Left colon (tissue), 2 donors: Measurements from ENCODE around the gene FSTL4. TPM values are rescaled to one million over a fixed set of nuclear protein-coding genes. Genes with fewer than 3 reads are reported as not detected.

Experiments
- ATAC-seq: fragments of 200-7000 bp; cut with Tn5 transposase; one replicate; pipeline ENCODE4 v1.9.1; 2020; ENCODE audit warnings: mild to moderate bottlenecking, moderate library complexity
- DNase-seq, 2 donors: peaks; one replicate each; pipeline ENCODE4 v3.0.0-alpha.2; 2020
- intact Hi-C, 2 donors: fragments of 100-400 bp; cut with DNase I in 1 of 2; cut with micrococcal nuclease in 1 of 2; formaldehyde crosslinking; loops; one replicate each; pipeline versions ENCODE4 v1.11.2 to v1.14.0; 2022; cut with DNase I, micrococcal nuclease
- total RNA-seq, 2 donors: library from RNA; stranded (reverse); fragmentation: NEBNext Ultra II Directional; extraction: Animal tissue kit (Norgen Biotek cat#: 25700); gene quantifications; one replicate each; pipeline ENCODE4 v1.2.1, GENCODE V29; 2021
- donor health status: DM: no; HTN: no; CAD: no.
- donor health status: DM: yes; HTN: yes; CAD: no.

FSTL4 gene
- total RNA-seq, 2 donors from 2014 or later = 0.34 to 0.39 TPM

DNA sequence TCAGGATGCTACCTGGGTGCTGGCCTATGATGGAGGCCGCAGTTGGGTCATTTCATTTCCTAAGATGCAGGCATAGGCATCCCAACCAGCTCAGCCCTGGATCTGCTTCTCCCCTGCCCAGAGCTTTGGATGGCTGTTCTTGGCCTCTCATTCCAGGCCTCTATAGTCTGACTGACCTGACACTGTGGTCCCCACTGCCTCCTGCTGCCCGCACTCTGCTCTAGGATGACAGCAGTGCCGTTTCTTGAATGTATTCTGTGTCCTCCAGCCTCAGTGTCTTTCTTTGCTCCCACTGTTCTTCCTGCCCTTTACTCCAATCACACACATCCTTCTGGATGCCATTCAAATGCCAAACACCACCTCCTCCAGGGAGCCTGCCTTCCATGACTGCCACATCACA is 324.8 kb downstream of the FSTL4 start:
- DNase-seq (peak in 1 of 2 donors; percentile 60), ATAC-seq (peak; percentile 62)
- intact Hi-C loops = loop anchor here in 1 of 2 donors (5.0 kb wide), 1 partner anchor 175 kb away; no protein-coding TSS in a partner anchor

DNA sequence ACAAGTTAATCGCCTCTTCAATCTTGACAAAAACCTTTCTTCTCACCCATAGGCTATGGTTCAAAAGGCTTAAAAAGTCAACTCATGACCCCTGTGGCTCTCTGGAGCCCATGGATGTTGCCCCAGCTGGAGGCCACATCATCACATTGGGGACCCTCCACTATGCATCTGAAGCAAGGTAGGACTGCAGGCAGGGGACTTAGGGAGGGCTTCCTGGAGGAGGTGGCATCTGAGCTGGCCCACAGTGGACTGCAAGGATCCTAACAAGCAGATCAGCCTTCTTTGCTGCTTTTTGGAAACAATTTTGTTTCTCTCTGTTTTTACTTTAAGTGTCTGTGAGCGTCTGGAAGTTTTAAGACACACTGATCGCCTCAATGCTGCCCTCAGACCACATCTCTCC is 325.9 kb downstream of the FSTL4 start:
- no peak for ATAC-seq
- intact Hi-C loops = loop anchor here in 1 of 2 donors (5.0 kb wide), 1 partner anchor 174 kb away; no protein-coding TSS in a partner anchor
- DNase-seq = no peak

DNA sequence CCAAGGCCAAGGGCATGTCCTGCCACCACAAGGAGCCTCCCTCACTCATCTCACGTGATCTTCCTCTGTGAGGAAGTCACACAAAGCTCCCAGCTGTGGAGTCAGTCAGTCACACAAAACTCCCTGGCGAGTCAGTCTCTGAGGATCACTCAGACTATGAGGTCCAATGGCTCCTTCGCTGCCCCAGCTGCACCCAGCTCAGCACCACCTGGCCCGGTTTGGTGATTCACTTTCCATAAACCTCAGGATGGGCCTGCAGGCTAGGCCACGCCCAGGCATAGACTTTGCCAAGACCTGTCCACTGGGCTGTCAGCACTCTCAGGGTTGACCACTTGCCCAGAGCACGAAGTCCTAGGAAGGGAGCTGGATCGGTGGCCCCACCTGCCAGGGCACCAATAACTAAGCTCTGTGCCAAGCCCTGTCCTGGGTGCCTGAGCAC is 326.7 kb downstream of the FSTL4 start:
- ATAC-seq (peak; percentile 76), DNase-seq (peak; percentile 31 to 35)
- intact Hi-C loops = loop anchor here in 1 of 2 donors (5.0 kb wide), 1 partner anchor 173 kb away; no protein-coding TSS in a partner anchor

DNA sequence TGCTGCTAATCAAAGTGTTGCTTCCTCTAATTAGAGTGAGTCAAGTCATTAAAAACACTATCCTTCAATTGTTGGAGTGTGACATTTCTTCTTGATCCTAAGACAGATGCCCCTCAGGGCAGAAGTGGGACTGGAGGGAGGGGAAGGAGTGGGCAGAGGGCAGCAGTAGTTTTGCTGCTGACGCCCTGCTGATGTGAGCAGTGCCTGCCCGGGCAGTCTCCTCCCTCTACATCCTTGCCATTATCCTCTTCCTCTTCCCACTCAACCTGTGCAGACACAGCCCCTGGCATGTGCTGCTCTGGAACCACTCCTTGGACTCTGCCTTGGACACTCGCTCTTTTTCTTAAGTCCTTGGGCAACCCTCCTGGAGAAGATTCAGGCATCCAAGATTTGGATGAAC is 328.0 kb downstream of the FSTL4 start:
- DNase-seq (no peak), ATAC-seq (no peak)
- intact Hi-C loops = no loop called here

DNA sequence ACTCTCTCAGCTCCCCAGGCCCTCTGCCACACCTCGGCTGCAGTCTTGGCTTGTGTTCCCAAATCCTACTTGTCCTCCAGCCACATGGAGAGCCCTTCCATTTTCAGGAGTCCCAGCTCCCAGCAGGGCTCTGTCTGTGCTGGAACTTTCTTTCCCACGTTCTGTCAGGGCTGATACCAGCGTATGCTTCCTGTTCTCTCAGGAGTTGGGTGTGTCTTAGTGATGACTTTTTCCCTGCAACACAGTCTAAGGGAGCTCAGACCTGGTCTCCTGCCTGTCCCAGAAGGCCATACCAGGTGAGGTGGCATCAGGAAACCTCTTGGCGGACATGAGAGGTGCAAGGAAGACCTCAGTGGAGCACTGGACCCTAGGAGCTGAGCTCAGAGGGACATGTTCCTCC is 334.0 kb downstream of the FSTL4 start:
- ATAC-seq (peak; percentile 94), DNase-seq (no peak)
- intact Hi-C loops = no loop called here

DNA sequence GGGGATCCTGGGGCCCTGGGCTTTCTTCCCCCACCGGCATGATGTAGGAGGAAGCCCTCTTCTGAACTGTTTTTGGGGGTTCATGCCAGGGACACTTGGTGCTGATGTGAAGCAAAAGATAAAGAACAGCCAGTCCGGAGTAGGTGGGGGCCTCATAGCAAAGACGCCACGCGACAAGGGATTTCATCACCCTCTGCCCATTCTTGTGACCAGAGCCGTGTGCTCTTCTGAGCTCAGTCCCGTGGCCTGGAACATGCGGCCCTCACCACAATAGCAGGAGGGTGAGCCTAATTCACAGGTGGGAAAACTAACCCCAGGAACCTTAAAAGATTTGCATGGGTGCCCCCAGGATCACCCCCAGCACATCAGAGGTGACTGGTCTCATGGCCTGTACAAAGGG is 334.6 kb downstream of the FSTL4 start:
- intact Hi-C loops = no loop called here
- DNase-seq = no peak
- no peak for ATAC-seq

DNA sequence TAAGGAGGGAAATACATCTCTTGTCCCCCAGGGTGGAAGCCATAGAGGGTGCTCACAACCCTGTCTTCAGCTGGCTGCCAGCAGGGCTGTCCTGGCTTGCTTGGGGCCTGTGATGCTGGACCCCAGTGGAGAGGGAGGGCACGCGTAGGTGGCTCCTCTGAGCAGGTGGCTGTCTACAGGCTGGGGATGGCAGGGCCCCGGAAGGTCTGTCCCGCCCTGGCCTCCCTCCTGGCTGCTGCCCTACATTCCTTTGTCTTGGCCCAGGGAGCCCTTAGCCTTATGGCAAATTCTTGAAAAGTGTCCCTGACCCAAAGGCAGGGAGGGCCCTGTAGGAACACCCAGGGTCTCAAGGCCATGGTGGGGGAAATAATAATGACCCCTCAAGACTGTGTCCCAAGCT is 336.2 kb downstream of the FSTL4 start:
- intact Hi-C loops = no loop called here
- DNase-seq (no peak), ATAC-seq (no peak)

DNA sequence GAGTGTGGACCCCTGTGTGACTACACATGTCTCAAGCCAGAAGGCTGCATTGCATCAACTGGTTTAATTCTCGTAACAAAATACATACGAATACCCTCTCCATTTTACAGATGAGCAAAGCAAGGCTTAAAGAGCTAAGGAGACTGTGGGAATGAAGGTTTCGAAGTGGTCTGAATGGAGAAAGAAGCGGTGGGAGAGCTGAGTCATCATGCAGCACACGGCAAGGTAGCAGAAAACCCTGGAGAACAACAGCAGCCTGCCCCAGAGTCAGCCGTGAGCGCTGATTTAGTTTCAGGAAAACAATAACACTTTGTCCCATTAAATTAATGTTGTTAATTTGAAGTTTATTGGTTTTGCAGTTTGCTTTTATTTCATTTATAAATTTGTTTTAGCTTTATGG is 336.7 kb downstream of the FSTL4 start:
- ATAC-seq (no peak), DNase-seq (no peak)
- intact Hi-C loops = no loop called here

DNA sequence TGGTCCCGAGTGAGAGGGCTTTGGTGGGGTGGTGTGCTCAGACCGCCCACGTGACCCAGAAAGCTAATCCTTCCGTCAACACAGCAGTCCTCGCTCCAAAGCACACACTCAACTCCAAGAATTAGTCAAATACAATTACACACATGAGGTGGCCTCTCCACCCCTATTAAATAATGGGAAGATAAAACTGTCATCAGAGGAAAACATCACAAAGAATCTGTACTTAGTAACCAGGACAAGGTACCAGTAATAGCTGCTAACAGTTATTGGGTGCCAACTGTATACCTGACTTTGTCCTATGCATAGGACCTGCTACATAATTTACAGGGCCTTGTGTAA is 337.8 kb downstream of the FSTL4 start:
- no peak for ATAC-seq
- intact Hi-C loops = no loop called here
- no peak for DNase-seq

DNA sequence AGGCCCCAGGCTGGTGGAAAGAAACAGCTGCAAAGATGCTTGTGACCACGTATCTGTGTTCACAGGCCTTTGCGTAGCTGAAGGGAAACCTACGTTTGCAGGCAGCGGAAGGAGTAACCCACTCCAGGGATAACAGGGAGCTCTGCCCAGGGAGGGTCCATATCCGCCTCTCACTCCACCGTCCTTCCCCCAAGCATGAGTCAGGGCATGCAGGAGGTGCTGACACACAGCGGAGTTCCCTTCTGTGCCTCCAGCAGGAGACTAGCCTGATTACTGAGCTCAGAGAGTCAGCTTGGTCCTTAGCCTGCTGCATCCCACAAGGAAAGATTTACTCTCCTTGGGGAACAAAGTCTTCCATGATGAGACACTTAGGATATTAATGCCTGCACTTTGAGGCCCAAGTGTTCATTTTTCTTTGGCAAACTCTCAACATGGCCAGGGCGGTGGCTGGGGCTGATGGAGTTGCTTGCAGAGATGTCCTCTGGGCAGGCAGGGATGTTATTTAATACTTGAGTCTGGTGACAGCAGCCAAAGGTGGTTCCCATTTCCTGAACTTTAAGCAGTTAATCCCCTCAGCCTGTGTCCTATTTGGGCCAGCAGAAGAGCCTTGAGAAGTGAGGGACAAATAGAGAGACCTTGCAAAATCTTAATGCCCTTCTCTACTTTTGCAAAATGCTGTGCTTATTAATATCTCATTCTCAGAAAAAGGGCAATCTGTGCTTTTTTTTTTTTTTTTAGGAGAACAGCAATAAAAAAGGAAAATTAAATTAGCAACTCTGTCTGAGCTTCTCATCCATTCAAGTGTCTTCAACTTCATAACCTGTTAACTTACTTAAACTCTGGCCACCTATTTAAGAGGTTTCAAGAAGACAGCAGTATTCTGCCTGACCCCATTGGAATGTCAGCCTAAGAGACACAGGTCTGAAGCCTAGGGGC is 338.4 kb downstream of the FSTL4 start:
- intact Hi-C loops = no loop called here
- no peak for ATAC-seq

DNA sequence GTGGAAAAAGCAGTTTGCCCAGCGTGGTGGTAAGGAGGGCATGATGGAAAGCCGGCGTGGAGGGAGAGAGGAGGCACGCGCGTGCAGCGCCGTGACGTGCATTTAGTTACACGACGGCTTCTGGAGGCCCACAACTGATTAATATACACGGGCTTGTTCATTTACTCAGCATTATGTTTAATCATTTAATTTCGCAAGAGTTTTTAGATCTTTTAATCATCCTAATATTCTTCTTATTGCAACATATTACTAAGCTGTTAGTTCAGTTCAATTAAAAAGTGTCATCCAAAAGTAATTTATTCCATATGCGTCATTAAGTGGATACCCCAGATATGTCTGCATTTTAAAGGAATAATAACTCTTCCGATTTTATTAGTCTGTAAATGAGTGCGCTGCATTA is 340.0 kb downstream of the FSTL4 start:
- DNase-seq = no peak
- ATAC-seq = no peak
- intact Hi-C loops = no loop called here

More for the DNA sequence above, 338.4 kb downstream of the FSTL4 start:
- DNase-seq = no peak

DNA sequence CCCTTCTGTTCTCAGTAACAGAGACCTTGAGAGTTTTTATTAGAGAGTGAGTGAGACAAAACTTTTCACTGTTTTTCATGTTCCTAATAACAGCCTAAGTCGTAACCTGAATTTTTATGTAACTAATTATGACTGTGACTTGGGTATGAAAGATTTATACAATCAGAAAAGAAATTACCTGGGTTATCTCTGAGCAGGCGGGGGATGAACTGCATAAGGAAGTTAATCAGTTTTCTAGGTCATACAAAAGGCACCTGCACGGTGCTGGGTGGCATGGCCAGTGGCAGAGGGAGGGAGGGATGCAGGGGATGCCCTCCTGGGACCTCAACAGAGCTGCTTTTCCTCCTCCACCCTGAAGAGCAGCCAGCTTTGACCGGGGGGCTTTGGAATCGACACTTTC is 340.7 kb downstream of the FSTL4 start:
- DNase-seq = no peak
- ATAC-seq = no peak
- intact Hi-C loops = no loop called here

DNA sequence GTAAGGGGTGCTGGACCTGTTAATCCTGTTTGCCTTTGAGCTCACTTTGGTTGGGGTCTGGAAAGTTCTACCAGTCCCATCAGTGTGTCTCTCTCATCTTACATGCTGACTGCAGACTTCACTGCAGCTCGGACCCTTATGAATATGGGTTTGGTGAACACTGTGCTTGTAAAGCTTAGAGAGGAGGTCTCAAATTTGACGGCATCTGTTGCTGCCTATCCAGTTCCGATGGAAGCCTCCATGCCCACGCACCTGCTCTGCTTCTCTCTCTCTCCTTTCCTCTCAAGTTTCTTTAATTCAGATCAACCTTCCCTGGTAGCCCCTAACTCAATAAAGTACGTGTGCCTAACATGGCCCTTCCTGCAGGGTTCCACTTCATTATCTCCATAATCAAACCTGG is 342.6 kb downstream of the FSTL4 start:
- intact Hi-C loops = no loop called here
- ATAC-seq (no peak), DNase-seq (no peak)

DNA sequence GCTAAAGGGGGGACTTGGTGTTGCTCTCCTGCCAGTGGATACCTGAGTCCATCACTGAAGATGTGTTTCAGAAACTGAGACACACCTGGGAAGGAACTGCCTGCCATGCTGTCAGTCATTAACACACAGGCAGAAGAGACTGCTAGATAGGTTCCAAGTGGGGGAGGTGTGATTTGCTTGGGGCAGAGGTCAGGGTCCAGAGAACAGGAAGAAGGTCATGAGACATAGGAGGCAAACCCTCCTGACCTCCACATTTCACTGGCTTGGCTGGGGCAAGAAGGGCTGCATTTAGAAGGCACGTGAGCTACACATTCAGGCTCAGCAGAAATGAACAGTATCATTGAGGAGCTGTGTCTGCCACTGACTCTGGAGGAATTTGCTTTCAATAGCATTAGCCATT is 344.7 kb downstream of the FSTL4 start:
- intact Hi-C loops = no loop called here
- no peak for DNase-seq
- no peak for ATAC-seq

DNA sequence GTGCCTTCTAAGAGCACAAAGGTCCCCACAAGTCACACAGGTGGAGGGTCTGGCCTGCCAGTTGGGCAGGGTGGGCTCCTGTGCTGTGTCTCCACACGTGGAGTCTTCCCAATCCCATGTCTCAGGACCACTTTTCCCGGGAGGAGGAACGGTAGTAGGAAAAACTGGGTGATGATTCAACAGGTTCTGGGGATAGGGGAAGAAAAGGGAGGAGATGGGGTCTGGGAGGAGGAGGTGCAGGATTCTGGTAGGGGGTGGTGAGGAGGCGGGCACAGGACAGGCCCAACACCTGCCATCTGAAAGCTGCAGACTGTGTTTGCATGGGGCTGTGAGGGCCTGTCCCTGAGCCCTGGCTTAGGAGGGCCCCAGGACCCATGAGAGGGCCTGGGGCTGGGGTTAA is 345.4 kb downstream of the FSTL4 start:
- no peak for DNase-seq
- intact Hi-C loops = no loop called here
- no peak for ATAC-seq

DNA sequence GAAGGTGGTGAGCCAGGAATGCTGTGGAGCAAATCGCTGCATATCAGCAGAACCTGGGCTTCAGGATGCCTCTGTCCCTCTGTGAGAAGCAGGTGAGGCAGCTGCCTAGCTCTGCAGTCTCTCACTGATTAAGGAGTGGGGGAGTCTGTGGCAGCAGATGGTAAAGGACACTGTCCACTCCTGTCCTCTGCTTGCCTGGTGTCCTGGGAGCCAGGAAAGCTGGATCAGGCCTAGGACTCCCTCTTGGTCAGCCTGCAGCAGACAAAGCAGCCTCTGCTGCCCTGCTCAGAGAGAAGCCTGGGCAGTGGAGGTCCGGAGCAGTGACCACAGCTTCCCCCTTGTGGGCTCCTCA is 345.8 kb downstream of the FSTL4 start:
- intact Hi-C loops = no loop called here
- ATAC-seq (no peak), DNase-seq (no peak)

DNA sequence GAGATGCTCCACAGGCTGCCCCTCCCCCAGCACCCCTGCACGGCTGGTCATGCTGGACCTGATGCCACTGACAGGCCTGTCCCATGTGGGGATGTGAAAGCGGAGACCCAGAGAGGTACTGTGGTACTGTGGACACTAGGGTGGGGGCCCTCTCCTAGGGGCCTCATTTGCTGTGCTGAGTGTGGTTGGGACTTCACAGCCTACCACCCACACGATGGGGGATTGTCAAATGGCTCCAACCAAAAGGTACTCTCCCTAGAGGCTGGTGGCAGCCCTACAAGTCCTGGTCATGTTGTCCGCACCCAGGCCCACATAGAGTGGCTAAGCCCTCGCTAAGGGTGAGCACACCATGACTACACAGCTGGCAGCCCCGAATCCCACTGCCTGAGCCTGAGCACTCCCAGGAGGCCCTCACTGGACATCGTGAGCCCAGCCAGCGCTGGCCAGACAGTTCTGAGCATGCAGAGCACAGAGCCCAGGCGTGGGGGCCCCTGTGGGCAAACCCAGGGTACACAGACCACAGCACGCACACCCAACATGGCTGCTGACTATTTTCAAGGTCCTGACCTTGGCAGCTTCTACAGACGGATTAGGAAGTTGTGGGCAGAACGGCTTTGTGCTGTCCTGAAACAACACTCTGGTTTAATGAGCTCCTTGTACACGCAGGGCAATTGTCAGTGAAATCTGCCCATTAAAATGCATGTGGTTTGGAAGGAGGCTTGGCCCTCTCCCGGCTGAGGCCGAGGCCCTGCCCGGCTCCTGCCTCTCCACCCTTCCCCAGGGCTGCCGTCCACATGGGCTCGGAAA is 346.4 kb downstream of the FSTL4 start:
- DNase-seq (no peak), ATAC-seq (no peak)
- intact Hi-C loops = no loop called here

DNA sequence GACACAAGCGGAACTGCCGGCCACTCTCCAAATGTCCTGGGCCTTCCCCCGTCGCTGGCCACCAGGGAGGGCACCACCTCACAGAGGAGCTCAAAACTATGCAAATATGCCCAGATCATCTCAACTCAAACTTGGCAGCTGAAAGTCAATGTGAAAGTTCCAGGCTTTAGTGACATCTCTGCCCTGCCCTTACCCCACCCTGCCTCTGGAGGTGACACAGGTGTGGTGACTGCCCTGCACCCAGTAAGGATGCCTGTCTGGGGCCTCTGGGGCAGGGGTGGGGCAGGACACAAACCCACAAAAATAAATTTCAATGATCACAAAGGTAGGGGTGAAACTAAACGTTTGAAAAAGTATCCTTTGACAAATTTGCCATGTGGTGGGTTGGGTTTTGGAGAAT is 347.1 kb downstream of the FSTL4 start:
- intact Hi-C loops = no loop called here
- DNase-seq (no peak), ATAC-seq (peak; percentile 59)

DNA sequence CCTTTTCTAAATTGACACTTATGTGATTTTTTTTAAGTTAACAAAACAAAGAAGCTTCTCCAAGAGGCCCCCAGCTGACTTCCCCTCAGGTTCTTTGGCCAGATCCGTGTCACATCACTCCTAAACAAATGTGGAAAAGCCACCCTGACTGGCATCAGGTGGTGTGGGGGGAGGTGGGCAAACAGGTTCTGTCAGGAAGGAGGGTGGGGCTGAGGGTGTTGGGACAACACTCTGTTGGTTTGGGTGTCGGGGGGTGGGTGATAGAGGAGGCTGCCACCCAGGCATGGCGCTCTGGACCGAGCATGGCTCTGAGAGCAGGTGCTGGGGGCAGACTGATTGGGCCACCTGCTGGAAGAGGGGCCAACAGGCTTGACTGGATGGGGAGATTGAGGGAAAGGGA is 349.7 kb downstream of the FSTL4 start:
- intact Hi-C loops = no loop called here
- ATAC-seq (no peak), DNase-seq (no peak)

DNA sequence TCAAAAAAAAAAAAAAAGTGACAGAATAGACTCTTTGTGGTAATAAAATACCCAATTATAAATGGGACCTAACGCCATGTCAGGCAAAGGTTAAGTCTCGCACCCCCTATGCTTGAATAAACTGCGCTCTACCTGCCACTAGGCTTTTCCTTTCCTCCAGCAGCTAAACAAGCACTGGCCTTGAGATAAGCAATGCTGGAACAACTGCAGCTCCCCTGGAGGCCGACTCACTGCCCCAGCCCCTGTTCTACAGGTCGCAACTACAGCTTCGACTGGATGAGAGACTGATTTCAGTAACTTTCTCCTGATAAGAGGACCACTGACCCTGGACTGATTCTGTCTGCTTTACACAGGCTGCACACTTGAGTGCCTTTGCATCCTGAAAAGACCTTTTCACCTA is 350.3 kb downstream of the FSTL4 start:
- intact Hi-C loops = no loop called here
- ATAC-seq (no peak), DNase-seq (no peak)
